Kidney glomerular epithelial cell (primary cell): ENCODE measurements around the gene ZNF19.
A peak's percentile ranks its signal among the peaks of the same experiment; 100 is the strongest.

ENCODE experiments used
- DNase-seq: peaks from one replicate; lab custom pipeline; 2025; lab: John Stamatoyannopoulos, UW

ZNF19 gene

DNA sequence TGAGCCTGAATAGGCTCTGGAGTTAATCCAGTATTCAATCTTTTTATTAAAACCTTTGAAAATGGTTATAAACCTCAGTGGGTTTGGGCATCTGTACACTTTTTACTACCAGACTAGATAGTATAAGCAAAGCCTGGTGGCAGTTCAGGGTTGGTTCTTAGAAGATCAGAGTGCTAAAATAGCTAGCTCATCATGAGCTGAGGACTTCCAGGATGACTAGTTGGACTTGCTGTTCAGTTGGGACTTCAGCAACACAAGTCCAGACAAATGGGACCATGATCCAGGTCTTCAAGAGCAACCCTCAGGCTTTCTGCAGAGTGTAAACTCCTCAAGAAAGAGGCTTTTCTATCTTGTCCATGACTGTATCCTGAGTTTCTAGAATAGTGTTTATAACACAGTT, 1.2 kb upstream of the ZNF19 start:
- no peak for DNase-seq

DNA sequence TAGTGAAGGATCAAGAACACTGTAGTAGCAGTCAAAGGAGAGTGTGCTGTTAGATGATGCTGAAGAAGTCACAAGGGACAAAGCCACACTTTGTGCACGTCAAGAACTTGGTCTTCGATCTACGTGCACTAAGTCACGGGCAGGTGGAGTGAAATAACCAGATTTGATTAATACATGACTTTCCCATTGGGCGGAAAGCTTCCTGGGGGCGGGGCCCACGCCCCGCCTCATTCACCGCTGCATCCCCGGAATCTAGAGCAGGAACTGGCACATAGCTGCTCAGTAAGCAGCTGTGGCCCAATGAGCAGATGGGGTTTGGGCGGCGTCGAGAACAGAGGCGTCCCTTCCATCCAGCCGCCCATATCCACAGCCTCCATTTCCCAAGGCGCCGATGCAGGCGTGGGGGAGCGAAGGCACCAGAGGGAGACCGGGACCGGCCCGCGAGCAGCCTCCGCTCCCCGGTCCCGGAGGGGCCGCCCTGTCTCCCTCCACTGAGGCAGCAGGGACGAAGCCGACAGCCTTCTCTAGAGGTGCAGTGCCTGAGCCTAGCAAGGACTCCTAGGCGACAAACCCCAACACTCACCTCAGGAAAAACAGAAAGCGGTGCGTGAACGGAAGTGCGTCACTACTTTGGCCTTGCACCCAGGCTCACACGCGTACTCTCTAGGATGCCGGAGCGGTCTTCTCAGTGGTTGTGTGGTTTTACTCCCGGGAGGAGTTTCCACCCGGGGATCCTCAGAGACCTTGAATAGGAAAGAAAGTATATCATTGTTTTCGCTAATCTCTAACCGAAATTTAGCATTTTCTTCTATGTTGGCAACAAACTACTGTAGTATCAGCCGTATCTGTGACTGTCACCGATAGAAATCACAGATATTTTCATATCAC, 4.9 kb downstream of the ZNF19 start:
- peak; percentile 88 for DNase-seq

DNA sequence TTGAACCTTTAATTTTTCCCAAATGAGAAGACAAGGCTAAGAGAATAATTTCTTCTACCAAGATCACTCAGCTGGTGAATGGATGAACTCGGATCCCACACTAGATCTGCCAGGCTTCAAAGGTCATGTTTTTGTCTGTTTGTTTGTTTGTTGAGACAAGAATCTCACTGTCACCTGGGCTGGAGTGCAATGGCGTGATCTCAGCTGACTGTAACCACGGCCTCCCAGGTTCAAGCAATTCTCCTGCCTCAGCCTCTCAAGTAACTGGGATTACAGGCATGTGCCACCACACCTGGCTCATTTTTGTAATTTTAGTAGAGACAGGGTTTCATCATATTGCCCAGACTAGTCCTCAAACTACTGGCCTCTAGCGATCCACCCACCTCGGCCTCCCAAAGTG, 6.6 kb downstream of the ZNF19 start:
- DNase-seq, result no peak

DNA sequence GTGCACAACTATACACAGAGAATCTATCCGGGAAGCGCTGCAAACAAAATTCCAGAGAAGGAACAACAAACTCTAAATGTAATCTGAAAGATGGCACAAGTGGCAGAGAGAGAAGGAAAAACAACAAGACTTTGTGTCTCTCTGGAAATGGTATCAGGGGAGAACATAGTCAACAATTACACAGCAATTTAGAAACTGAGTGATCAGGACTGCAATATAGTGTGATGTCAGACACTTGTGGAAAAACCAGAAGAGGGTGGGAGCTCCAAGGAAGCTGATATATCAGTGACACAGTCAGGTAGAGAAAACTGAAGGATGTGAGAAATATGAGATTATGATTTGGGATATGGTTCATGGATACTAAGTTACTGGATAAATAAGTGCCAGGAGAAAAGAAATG, 8.2 kb downstream of the ZNF19 start:
- DNase-seq, result no peak

DNA sequence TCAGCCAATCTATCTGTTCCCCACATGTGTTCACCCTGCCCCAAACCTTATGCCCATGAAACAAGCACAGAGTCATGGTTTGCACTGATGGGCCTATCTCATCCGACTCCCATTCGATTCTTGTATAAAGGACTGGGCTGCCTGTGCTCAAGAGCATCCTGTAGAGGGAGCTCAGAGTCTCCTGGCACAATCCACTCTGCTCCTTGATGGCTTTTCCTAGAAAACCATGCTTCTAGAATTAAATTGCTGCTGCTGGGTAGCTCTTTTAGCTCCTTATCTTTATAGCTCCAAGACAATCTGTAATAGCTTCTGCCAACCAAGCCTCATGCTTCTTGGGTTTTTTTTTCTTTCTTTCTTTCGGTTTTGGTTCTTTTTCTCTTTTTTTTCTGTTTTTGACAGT, 9.7 kb downstream of the ZNF19 start:
- no peak for DNase-seq

DNA sequence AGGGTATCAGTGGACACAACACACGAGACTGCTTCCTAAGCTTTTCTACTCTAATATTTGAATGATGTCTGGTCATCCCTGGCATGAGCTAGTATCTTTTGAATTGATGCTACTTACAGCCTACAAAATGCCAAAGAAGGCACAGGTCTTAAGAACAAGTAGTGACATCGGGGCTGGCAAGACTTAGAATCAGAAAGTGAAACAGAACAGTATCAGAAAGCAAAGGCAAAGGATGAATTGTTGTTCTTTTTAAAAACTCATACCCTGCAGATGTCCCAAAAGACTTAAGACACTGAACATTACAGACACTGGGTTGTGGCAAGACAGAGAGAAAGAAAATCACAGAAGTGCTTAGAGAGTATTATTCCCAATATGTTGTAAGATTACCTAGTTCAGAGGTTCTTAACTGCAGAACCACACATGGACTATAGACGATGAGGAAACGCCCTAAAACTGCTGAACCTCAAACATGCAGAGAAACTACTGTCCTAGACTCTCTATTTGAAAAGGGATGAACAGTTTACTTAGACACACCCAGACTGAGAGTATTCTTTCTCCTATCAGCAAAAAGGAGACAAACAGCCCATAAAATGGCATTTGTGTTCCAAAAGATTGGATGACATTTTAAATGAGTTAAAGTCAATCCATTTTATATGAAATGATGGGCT, 12.5 kb downstream of the ZNF19 start:
- DNase-seq, result no peak

DNA sequence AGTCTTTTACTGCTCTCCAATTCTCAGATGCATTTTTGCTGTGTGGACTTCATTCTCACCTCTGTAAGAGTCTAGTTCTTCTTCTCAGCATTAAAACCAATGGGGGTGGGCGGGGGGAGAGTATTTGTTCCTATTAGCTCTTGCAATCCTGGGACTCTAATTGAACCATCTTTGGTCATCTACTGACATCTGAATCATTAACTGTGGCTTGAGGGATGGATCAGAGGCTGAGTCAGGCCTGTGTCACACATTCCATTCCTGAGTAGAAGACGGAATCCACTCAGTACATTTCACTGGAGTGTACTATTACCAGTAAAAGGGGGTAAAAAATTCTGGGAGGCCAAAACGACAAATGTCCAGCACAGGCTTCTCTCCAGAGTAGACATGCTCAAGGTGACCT, 14.3 kb downstream of the ZNF19 start:
- peak; percentile 82 for DNase-seq

DNA sequence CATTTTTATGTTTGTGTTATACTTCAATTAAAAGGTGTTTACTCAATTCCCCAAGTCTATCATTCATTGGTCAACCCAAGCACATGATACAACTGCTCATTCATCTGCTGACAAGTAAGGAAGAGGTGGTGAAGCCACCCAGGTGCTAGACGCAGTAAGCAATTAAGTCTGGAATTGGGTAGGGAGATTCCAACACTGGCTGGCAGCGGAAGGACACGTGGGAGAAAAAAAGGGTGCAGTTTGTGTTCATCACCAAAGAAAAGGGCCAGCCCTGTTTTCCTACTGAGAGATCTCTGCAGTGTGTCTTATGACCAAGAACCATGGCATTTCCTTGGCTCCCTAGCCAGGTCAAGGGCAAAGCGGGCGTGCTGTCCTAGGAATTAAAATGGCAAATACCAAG, 15.2 kb downstream of the ZNF19 start:
- DNase-seq, result no peak

DNA sequence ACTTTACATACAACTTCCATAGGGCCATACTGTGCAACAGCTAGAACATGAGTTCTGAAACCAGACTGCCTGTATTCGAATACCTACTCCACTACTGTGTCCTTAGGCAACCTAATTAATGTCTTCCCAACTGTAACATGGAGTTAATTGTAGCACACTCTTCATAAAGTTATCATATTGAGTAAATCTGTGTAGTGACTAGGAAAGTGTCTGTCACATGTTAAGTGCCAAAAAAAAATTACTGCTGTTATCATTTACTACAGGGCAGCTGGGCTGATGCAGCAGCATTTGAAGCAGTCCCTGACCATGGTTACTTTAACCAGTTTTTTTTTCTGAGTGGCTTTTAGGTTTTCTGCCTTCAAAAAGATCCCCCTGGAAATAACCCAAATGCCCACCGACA, 16.2 kb downstream of the ZNF19 start:
- DNase-seq, result no peak

DNA sequence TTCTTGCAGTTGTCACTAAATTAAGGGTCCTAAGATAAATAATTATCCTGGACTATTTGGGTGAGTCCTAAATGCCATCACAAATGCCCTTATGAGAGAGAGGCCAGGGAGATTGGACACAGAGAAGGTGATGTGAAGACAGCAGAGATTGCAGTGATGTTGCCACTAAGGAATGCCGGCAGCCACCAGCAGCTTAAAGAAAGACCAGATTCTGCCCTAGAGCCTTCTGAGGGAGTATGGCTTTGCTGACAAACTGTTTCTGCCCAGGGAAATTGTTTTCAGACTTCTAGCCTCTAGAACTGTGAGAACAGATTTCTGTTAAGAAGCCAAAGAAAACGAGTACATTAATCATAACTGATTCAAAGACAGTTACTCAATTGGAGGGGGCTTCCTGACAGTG, 17.1 kb downstream of the ZNF19 start:
- DNase-seq, result no peak

DNA sequence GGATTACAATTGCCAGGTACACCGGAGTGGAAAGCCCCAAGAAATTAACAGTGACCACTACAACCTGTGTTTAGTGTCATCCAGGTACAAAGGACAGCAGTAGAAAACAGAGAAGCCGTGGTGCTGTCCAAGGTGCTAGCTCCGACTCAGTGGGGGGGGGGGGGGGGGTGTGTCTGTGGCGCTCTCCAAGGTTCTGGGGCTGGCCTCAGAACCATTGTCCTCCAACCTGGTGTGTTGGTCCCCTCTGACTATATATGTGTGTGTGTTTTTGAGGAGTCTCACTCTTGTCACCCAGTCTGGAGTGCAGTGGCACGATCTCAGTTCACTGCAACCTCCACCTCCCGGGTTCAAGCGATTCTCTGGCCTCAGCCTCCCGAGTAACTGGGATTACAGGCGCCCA, 21.3 kb downstream of the ZNF19 start:
- peak; percentile 47 for DNase-seq

DNA sequence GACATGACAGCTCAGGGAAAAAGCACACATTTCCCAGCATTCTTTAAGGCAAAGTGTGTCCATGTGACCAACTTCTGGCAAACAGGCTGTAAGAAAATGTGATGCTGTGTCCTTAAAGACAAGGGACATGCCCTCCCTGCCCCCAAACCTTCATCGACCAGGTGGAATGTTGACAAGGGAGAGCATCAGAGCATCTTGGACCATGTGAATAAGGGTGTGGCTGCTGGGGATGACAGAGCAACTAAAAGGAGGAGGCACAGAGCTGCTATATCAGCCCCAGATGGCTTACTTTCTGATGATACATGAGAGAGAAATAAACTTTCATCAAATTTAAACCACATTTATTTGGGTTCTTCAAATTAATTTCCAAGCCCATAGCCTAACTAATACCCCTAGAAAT, 24.9 kb downstream of the ZNF19 start:
- no peak for DNase-seq

DNA sequence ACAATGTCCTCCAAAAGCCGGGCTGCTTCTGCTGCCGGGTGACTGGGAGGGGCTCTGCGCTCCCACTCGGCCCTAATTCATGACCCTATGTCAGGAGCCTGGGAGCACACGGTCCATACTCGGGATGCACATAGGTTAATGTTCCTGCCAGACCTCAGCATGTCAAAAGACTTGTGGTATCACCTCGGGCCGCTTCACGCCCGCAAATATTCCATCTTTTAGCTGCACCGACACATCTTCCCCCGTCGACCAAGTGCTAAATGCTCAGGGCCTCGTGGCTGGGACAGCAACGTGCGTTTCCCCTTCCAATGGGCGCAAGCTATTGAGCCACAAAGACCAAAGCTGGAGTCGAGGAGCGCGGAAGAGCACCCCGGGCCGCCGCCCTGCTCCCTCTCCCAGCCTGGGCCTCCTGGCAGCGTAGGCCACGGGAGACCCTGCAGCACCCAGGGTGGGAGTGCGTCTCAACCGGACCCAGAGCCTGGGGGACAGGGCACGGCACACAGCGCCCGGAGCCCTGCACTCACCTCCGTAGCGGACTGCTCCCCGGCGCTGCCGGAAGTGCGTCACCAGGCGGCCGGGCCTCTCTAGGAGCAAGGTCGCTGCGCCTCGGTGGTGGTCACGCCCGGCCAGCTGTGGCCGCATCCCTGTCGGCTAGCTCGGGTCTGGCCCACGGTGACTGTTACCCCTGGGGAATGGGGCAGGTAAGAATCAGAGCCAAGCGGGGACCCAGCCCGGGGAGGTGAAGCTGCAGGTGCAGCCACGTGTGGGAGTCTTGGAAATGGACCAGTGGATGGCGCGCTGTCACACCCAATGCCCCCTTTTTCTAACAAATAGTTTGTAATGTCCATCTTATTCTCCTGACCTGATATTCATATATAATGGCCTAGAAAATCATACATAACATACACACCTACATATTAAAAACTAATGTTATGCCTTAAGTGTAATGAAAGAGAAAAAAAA, 27.2 kb downstream of the ZNF19 start, which contains the start of gene ZNF23:
Gene ZNF23, minus strand, starts transcription at position 562 of the 963 bp plus-strand sequence. CDS start 5,451 bp downstream, outside the sequence.
- peak; percentile 64 for DNase-seq

DNA sequence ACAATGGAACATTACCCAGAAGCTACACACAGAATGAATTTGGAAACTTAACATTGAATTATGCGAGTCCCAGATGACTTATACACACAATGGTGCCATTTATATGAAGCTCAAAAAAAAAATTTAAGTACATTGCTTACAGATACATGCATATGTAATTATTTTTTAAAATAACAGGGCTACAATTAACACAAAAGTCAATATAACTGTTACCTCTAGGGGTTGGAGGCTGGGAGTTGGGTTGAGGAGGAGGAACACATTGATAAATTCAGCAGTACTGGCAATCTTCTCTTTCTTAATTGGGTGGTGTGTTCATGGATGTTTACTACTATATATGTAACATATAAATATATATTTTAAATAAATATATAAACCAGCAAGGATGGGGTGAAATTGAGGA, 28.2 kb downstream of the ZNF19 start:
- no peak for DNase-seq

DNA sequence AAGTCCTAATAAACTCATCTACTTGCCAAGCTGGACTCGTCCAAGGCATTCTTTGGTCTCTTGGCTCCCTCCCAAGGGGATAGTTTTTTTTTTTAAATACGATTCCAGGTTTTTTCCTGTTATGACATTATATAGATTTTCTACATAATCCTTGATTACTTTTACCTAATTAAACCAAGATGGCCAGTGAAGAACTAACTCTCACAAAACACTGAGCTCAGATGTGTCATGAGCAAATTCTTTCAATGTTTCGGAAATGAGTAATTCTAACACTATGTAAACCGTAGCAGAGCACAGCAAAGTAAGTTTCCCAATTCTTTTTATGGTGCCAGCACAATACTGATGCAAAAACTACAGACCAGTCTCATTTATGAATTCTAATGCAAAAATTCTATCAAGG, 28.9 kb downstream of the ZNF19 start:
- peak; percentile 5 for DNase-seq

DNA sequence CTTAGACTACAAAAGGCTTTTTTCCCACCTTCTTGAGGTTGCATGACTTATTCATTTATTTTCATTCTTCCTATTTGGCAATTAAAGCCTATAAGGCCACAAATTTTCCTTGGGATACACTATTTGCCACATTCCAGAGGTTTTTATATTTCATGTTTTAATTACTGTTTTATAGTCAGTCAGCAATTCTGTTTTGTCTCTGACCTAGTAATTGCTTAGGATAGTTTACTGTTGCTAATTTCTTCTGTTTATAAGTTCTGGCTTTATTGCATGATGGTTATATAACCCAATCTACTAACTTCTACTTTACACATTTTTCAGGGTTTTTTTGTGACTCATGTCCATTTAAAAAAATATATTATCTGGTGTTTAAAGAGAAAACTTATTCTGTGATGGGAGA, 29.6 kb downstream of the ZNF19 start:
- no peak for DNase-seq

DNA sequence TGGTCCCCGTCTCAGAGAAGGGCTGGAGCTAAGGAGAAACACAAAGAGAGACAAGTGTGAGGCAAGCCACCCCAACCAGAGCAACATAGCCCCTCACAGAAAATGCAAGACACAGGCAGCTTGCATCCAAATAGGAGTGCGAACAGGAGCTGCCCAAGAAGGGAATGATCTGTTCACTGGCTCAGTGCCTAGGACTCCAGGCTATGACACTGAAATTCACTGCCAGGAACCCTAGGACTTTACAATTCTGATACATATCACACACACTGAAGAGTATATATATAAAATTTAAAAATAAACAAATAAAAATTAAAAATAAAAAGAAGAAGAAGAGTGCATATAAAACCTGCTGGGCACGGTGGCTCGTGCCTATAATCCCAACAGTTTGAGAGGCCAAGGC, 32.3 kb downstream of the ZNF19 start:
- no peak for DNase-seq

DNA sequence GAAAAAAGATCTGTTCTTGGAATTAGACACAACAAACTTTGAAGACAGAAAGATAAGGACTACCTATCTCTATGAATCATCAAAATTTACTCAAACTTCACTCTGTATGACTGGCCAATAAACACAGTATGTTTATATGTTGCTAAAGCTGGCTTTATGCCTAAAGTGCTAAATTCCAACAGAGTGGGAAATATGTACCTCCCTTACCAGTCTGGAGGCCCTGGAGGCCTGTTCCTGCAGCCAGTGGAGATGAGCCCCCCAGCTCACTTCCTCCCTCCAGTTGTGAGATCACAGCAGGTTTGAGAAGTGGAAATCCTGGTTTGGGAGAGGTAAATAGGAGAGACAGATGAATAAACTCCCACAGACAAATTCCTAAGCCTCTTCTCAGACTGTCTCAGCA, 36.1 kb downstream of the ZNF19 start:
- no peak for DNase-seq

DNA sequence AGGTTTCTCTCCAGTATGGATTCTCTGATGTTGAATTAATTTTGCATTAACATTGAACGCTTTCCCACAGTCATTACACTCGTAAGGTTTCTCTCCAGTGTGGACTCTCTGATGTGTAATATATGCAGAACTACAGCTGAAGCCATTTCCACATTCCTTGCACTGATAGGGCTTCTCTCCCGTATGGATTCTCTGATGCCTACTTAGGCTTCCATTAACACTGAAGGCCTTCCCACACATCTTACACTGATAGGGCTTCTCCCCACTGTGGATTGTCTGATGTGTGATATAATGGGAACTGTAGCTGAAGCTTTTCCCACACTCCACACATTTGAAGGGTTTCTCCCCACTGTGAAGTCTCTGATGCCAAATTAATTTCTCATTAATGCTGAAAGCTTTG, 40.1 kb downstream of the ZNF19 start:
- DNase-seq, result no peak

DNA sequence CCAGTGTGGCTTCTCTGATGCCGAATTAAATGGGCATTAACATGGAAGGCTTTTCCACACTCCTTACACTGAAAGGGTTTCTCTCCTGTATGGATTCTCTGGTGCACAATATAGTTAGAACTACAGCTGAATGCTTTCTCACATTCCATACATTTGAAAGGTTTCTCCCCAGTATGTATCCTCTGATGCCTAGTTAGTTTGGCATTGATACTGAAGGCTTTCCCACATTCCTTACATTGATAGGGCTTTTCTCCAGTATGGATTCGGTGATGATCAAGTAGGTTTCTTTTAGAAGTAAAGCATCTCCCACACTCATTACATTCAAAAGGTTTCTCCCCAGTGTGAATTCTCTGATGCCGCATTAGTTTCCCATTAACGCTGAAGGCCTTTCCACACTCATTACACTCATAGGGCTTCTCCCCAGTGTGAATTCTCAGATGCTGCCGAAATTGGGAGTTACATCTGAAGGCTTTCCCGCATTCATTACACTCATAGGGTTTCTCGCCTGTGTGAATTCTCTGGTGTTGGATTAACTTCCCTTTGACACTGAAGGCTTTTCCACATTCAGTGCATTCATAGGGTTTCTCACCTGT, 40.8 kb downstream of the ZNF19 start:
- DNase-seq, result no peak

DNA sequence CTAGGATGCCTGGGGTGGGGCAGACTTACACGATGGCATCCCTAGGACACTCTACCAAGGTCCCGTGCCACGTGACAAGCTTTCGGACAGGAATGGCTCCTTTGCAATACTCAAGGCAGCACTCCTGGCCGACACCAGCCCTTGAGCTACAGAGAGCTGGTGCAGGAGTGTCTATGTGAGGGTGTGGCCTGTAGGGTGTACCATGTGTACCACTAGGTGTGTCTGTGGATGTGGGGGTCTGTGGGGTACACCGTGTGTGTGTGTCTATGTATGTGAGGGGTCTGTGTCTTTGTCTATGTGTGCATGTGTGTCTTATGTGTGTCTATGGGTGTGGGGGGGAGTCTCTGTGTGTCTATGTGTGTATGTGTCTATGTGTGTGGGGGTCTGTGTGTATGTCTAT, 45.4 kb downstream of the ZNF19 start:
- no peak for DNase-seq

DNA sequence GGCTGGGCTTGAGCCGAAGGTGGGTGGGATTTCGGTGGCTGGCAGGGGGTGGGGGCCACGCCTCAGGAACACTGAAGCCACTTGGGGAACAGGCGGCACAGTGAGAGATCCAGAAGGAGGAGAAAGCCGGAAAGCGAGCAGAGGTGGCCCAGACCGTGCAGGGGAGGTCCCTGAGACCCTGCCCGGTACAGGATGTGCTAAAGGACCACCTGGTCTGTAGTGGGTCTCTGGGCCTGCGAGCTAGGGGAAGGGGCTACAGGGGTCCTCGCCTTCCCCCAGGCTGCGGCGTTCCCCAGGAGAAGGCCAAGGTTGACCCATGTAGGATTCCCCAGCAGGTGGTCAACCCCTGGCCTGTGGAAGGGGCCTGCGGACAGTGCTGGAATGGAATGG, 47.1 kb downstream of the ZNF19 start, which contains the start of gene TLE7:
Gene TLE7, minus strand, starts transcription at position 4 of the 390 bp plus-strand sequence. CDS start 8,730 bp downstream, outside the sequence.
- DNase-seq, result no peak
